ENCODE results near the gene TCEANC2.

DNA sequence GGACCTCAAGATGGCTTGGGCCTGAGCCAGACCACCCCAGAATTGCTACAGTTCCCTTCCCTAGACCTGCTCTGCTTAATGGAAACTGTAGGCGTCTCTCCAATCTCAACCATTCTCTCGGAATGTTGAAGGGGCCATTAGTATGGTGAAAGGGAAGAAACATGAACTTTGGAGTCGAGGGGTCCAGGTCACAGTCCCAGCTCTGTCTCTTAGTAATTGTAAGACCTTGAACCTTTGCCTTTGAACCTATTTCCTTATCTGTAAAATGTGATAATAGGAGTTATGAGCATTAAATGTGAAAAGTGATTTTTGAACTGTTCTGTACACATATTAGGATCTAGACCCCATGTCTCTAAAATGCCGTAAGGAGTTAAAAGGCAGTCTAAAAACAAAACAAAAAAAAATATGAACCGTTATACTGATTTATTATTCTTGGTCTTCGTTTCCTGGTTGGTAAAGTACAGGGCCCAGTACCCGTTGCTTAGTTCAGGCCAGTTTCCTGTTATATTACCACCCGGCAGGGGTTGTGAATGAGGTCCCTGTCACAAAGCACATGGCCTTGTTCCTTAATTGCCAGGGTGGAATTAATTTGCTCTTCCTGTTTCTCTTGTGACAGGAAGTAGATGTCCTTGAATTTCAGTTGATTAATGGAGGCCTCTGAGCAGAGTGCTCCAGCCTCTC is 42.3 kb downstream of the TCEANC2 start:
- TF ChIP-seq ZNF274 (IDR thresholded peaks at IDR 0.05; ENCODE audit: low read depth, low read length) = no peak
- TF ChIP-seq YY1 (IDR thresholded peaks at IDR 0.05; ENCODE audit: insufficient read depth, insufficient read length) = no peak

All from NT2/D1 (cell line).